Natural killer cell (primary cell): ENCODE data around the gene RYR3. TPM values are rescaled to one million over a fixed set of nuclear protein-coding genes. Genes with fewer than 3 reads are reported as not detected.

ENCODE experiments used
- ATAC-seq, 3 donors: fragments of 150-1000 bp in 2 of 3; fragments of 200-7000 bp in 1 of 3; cut with Tn5 transposase; 1 replicate in 1 of 3; 2 replicates in 2 of 3; pipeline ENCODE4 v1.10.0; 2021; ENCODE audit warnings: mild to moderate bottlenecking in 2 of 3, moderate library complexity in 2 of 3
- DNase-seq, 2 donors: peaks; one replicate each; pipeline versions ENCODE4 v3.0.0 to v3.0.0-alpha.2; 2013 to 2021; ENCODE audit warnings: mixed read lengths in 1 of 2
- H3K27ac ChIP-seq: one replicate; pipeline ENCODE4 v1.5.1; 2013; ENCODE audit warnings: mild to moderate bottlenecking, low read length
- H3K27me3 ChIP-seq: one replicate; pipeline ENCODE4 v1.6.1; 2013; ENCODE audit warnings: low read length; ENCODE audit not compliant: control insufficient read depth, insufficient read depth
- H3K36me3 ChIP-seq: one replicate; pipeline ENCODE4 v1.6.1; 2013; ENCODE audit warnings: low read length; ENCODE audit not compliant: control insufficient read depth, insufficient read depth
- H3K4me1 ChIP-seq: one replicate; pipeline ENCODE4 v1.6.1; 2013; ENCODE audit warnings: low read length; ENCODE audit not compliant: control insufficient read depth, insufficient read depth
- H3K4me3 ChIP-seq: one replicate; pipeline ENCODE4 v1.5.1; 2013; ENCODE audit warnings: low read length
- H3K9me3 ChIP-seq: one replicate; pipeline ENCODE4 v1.6.1; 2013; ENCODE audit warnings: low read length; ENCODE audit not compliant: control insufficient read depth, insufficient read depth
- H3K27ac Mint-ChIP-seq, 2 donors: one replicate each; pipeline ENCODE4 v1.8.0; 2022; ENCODE audit warnings: mild to moderate bottlenecking in 2 of 2, mixed read lengths in 2 of 2, moderate library complexity in 1 of 2
- H3K27me3 Mint-ChIP-seq, 2 donors: one replicate each; pipeline ENCODE4 v1.8.0; 2022; ENCODE audit warnings: low read depth in 2 of 2, mixed read lengths in 2 of 2
- H3K36me3 Mint-ChIP-seq: one replicate; pipeline ENCODE4 v1.8.0; 2022; ENCODE audit warnings: mixed read lengths
- H3K4me1 Mint-ChIP-seq, 2 donors: one replicate each; pipeline ENCODE4 v1.8.0; 2022; ENCODE audit warnings: mixed read lengths in 2 of 2
- H3K4me3 Mint-ChIP-seq: one replicate; pipeline ENCODE4 v1.8.0; 2022; ENCODE audit warnings: mild to moderate bottlenecking, moderate library complexity, mixed read lengths
- H3K9me3 Mint-ChIP-seq, 2 donors: one replicate each; pipeline ENCODE4 v1.8.0; 2022; ENCODE audit warnings: mixed read lengths in 2 of 2
- CTCF ChIP-seq: fragments of 200-600 bp; IDR thresholded peaks from one replicate; pipeline ENCODE4 v1.8.0; 2022; ENCODE audit warnings: antibody characterized with exemption
- WGBS: methylation state at CpG from one replicate; pipeline ENCODE4 v1.1.7; 2013; ENCODE audit warnings: missing lambda C conversion rate; ENCODE audit not compliant: insufficient coverage; 5-methylcytosine and 5-hydroxymethylcytosine counted together
- intact Hi-C: fragments of 100-400 bp; cut with micrococcal nuclease; formaldehyde crosslinking; loops from one replicate; pipeline ENCODE4 v1.14.2; 2022
- total RNA-seq, 4 donors: library from RNA; stranded (reverse); fragments of 120-200 nt in 1 of 4; gene quantifications; one replicate each; pipeline versions ENCODE4 v1.2.3 to v1.2.4, GENCODE V29; 2013 to 2022

Gene RYR3
- total RNA-seq, 3 donors from 2014 or later (not counting 1 experiment from before 2014, with no cell fraction given): 0.09 to 6.2 TPM; not detected in 1

- WGBS: 0% methylated on average over 1 of the region's 2 CpGs
- intact Hi-C loops: no loop called here
- H3K27ac Mint-ChIP-seq: no peak overlapping the region
- peak in 1 of 3 donors; percentile 50 for ATAC-seq
- no peaks in the 10 kb centered on the region for H3K9me3 Mint-ChIP-seq
- Histone ChIP-seq H3K36me3 (no peaks in the 10 kb centered on the region), H3K27me3 (no peaks in the 10 kb centered on the region), H3K9me3 (no peaks in the 10 kb centered on the region), H3K4me1 (no peaks in the 10 kb centered on the region), H3K4me3 (no peak overlapping the region), H3K27ac (no peak overlapping the region)
- H3K36me3 Mint-ChIP-seq: no peaks in the 10 kb centered on the region
- H3K4me1 Mint-ChIP-seq: no peaks in the 10 kb centered on the region
- peaks cover 0 to 3% of the 10 kb centered on the region in 2 donors for H3K27me3 Mint-ChIP-seq
- H3K4me3 Mint-ChIP-seq: no peak overlapping the region
- TF ChIP-seq CTCF: no peak
- no peak for DNase-seq
Observed at GRCh38 chr15:33722005-33722672, 411.4 kb downstream of the RYR3 start.

GRCh38 chr15:33722673-33723015 lies 411.9 kb downstream of the RYR3 start:
- Mint-ChIP-seq H3K36me3 (no peaks in the 10 kb centered on the region), H3K4me1 (no peaks in the 10 kb centered on the region), H3K9me3 (no peaks in the 10 kb centered on the region), H3K27me3 (peaks cover 0 to 3% of the 10 kb centered on the region in 2 donors), H3K27ac (no peak overlapping the region), H3K4me3 (no peak overlapping the region)
- H3K4me3 ChIP-seq: no peak overlapping the region
- 94% methylated on average over 12 of the region's 12 CpGs for WGBS
- no peaks in the 10 kb centered on the region for H3K27me3 ChIP-seq
- H3K4me1 ChIP-seq: no peaks in the 10 kb centered on the region
- DNase-seq: no peak
- no peaks in the 10 kb centered on the region for H3K9me3 ChIP-seq
- no peak overlapping the region for H3K27ac ChIP-seq
- no peak for ATAC-seq
- H3K36me3 ChIP-seq: no peaks in the 10 kb centered on the region
- no peak for TF ChIP-seq CTCF
- intact Hi-C loops: no loop called here

- Mint-ChIP-seq H3K9me3 (no peaks in the 10 kb centered on the region), H3K36me3 (no peaks in the 10 kb centered on the region), H3K27ac (no peak overlapping the region), H3K4me1 (no peaks in the 10 kb centered on the region), H3K27me3 (no peaks in the 10 kb centered on the region), H3K4me3 (no peak overlapping the region)
- TF ChIP-seq CTCF: no peak
- no peak overlapping the region for H3K4me3 ChIP-seq
- H3K9me3 ChIP-seq: no peaks in the 10 kb centered on the region
- H3K36me3 ChIP-seq: no peaks in the 10 kb centered on the region
- no peaks in the 10 kb centered on the region for H3K27me3 ChIP-seq
- DNase-seq: no peak
- no peak for ATAC-seq
- H3K27ac ChIP-seq: no peak overlapping the region
- no peaks in the 10 kb centered on the region for H3K4me1 ChIP-seq
- WGBS: 72% methylated on average over 5 of the region's 5 CpGs
- intact Hi-C loops: no loop called here
Observed at GRCh38 chr15:33724321-33725036, 413.7 kb downstream of the RYR3 start.
